ENCODE results near the gene PSMC3IP.
"Not testable (repeated sequence)": the region's sequence is repeated elsewhere in the genome, so short reads cannot be mapped to it uniquely, and the experiment has no call there.

DNA sequence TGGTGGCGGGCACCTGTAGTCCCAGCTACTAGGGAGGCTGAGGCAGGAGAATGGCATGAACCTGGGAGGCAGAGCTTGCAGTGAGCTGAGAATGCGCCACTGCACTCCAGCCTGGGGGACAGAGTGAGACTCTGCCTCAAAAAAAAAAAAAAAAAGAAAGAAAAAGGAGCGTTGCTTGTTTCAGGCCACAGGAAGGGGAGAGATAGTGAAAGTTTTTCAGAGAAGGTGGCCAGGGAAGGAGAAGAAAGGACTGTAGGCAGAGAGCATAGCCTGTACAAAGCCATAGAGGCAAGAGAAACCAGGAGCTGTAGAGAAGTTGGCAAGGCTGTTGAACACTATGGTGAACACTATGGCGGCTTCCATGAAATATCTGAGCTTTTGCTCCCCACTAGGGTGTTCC lies 37.0 kb downstream of the PSMC3IP start:
- TF ChIP-seq, protein P1, sequence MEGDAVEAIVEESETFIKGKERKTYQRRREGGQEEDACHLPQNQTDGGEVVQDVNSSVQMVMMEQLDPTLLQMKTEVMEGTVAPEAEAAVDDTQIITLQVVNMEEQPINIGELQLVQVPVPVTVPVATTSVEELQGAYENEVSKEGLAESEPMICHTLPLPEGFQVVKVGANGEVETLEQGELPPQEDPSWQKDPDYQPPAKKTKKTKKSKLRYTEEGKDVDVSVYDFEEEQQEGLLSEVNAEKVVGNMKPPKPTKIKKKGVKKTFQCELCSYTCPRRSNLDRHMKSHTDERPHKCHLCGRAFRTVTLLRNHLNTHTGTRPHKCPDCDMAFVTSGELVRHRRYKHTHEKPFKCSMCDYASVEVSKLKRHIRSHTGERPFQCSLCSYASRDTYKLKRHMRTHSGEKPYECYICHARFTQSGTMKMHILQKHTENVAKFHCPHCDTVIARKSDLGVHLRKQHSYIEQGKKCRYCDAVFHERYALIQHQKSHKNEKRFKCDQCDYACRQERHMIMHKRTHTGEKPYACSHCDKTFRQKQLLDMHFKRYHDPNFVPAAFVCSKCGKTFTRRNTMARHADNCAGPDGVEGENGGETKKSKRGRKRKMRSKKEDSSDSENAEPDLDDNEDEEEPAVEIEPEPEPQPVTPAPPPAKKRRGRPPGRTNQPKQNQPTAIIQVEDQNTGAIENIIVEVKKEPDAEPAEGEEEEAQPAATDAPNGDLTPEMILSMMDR (IDR thresholded peaks at IDR 0.05), result not testable (repeated sequence)
- TF ChIP-seq SIN3A (IDR thresholded peaks at IDR 0.05; ENCODE audit: borderline replicate concordance, insufficient read depth, low read depth, low read length); REST (IDR thresholded peaks at IDR 0.05; ENCODE audit: insufficient read depth in 1 of 2, low read depth in 2 of 2, low read length in 1 of 2); POLR2AphosphoS5 (IDR thresholded peaks at IDR 0.05; ENCODE audit: low read depth, low read length): not testable (repeated sequence)
